ENCODE data around the gene NIPA2.

NIPA2 gene

DNA sequence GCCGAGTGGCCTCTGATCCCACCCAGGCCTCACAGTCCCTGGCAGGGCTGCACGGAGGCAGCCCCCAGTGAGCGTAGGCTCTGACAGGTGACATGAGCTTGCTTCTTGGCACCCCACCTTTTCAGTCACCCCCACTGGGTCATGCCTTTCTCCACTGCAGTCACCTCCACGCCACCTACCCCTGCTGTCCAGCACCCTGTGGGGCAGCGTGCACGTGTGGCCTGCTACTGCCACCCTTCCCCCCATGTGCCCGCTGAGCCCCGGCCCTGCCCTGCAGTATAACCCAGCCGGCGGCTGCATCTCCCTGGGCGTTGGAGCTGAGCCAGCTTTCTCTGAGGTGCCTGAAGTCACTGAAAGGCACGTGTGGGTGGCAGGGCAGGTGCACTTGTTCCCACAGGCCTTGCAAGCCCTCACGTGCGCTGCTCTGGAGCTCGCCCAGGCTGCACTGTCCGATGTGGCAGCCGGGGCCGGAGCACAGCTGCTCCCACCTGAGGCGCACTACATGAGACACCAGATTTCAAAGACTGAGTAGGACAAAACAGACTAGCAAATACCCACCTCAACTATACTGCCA, 65.6 kb downstream of the NIPA2 start:
- DNase-seq, result no peak

DNA sequence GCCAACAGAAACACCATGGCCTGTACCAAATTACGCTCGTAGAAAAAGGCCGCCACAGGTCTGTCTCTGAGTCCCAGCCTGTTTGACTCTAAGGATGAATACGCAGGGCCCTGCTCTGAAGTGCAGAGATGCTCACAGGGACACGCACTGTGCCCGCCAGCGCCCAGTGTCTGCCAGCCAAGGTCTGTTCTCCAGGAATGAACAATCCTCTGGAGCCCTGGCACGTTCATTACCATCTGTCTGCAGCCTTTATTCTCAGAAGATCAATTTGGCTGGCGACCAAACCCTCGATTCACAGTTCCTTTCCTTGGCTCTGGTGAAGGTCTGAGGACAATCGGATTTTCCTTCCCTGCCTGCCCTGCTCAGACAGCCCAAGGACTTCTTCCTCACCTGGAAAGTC, 66.3 kb downstream of the NIPA2 start:
- DNase-seq, result peak in 1 of 2 experiments; percentile 50

DNA sequence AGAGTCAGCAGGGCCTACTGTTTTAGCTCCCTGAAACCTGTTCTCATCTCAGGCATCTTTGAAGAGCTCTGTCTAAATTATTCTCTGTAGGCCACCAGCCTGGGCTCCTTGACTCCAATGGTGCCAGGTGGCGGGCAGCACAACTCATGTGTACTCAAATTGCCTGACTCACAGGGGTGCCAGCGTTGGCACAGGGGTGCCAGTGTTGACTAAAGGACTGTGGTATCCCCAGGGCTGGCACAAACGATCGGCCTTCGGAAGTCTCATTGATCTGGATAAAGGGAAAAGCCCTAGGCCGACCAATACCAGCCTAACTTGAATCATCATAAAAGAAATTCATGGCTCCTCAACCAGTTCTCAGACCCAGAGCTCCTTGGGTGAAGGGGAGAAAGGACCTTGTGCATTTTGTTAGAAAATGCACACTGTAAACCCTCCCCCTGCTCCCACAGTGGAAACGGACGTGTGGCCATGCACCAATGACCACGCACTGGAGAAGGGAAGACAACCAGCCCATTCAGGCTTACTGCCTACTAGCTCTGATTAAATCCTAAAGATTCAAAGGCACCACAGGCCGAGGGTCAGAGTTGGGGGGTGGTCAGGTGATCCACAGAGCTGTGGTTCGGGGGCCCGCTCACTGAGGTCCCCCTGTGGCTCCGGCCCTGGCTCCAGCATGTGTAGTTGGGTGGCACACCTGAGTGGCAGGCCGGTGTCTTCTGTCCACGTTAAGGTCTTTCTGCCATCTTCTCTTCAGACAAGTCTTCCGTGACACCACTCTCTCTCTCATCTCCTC, 68.9 kb downstream of the NIPA2 start:
- no peak for DNase-seq

DNA sequence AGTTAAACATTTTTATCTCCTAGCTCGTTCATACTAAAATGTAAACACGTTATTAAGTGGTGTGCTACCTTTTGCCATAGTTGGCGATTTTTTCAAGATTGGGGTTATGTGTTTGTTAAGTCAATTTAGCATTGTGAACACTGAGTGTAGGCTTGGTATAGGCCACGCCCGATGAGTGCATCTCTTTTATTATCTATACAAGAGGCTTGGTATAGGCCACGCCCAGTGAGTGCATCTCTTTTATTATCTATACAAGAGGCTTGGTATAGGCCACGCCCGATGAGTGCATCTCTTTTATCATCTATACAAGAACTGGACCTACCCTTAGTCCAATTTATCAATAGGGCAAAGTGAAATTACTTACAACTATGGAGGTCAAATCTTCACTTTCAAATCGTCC, 70.4 kb downstream of the NIPA2 start:
- no peak for DNase-seq

DNA sequence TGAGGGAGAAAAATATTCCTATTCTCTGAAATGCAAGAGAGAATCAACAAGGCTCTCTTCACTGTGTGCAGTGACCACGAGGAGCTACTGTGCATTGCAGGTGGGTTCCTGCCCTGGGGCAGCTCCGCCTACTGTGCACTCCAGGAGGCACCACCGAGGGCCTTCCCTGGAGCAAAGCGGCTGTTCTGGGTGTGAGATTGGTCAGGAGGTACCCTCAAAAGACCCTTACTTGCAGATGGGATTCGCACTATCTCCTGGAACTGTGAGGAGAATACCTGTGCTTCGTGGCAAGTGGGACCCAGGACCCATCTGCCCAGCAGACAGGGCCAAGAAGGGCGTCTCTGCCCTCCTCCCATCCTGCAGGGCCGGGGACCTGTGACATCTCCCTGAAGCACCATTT, 72.8 kb downstream of the NIPA2 start:
- DNase-seq, result no peak

DNA sequence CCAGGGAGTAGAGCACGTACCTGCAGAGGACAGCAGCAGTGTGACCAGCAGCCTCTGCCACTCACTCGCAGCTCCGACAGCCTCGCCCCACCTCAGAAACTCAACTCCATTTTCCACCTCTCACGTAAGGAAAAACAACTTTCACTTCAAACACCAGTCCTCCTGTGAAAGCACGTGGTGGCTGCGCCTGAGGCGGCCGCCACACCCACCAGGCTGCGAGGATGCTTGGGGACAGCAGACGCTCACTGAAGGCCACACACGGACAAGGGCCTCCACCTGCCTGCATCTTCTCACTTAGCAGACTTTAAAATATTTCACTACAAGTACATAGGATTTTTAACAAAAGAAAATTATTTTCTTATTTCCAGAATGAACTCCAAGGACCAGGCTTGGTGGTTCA, 73.8 kb downstream of the NIPA2 start:
- DNase-seq, result no peak

DNA sequence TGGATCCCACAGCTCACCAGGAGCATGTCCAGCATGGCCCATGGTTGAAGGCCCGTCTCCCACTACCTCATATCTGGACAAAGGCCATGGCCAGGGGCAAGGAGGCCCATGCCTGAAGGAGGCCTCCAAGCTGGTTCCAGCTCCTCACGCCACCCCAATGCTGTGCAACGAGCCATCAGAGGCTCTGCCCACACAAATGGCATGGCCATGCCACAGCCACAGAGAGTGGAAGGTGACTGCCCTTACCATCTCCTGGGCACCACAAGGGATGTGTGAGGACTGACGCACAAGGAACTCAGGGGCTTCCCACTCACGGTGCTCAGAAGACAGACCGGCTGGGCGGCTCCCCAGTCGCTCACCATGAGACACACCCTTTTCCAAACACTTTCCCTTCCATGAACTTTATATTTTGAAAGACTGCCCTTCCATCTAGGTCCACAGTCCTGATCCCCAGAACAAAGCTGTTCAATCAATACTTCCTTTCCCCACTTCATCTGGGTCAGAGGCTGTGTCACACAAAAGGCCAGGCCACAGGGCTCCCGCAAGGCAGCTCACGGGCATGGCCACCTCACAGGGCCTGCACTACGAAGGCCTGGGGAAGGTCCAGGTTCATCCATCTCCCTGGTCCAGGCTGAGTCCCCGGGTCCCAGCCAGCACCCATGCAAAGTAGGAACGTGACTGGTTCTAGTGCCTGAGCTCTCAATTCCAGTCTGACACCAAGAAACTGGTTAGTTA, 75.3 kb downstream of the NIPA2 start:
- no peak for DNase-seq

DNA sequence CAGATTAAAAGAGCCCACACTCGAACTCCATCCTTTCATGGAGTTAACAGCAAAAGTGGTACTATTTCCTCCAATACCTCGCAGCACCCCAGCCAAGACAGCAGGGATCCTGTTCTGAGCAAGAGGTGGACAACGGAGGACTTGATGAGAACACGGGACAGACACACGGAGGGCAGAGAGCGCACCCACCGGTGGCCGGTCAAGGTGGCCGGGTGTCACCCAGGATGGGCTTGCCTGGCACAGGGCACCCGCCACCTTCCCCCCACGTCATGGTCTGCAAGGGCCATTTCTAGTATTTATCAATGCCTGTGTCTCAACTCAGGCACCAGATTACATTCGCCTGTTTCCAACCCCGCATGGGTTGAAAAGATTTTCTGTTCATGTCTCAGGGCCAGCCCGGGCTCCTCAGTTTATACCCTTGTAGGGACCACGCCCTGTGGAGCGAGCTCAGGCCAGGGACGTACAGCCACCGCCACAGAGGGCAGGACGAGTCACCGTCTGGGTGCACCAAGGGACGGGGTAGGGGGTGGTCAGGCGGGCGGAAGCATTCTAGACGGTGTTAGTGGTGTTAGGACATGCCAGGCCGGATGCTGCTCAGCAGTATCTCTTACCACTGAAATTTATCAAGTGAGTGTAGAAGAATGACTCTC, 77.5 kb downstream of the NIPA2 start:
- DNase-seq, result no peak

DNA sequence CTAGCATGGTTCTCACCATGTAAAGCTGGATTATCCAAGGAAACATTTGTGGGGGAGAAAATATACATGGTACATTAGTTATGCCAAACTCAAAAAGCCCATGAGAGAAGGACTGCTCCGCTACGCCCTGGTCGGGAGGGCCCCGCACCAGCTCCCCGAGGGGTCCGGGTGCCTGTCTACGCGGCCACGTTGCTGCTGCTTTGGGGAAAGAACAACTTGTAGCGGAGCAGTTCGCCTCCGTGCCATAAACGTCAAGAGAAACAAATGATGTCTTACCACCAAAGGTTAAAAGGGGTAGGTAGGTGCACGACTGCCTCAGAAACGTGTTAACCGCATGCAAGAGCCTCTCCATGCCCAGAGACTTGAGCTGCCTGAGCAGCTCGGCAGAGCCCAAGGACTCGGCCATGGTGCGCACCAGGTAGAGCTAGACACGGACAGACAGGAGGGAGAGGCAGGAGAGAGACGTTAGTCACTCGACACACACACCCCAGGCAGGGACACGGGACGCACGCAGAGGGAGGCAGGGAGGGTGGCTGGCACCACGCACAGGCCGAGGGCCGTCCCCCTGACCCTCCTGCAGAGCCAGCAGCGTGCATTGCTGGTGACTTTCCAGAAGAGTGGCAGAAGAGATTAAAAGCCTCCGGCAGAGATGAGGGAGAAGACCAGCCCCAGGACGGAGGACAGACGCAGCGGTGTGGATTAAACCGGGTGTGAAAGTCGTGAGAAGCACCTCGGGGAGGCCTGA, 78.3 kb downstream of the NIPA2 start:
- no peak for DNase-seq

DNA sequence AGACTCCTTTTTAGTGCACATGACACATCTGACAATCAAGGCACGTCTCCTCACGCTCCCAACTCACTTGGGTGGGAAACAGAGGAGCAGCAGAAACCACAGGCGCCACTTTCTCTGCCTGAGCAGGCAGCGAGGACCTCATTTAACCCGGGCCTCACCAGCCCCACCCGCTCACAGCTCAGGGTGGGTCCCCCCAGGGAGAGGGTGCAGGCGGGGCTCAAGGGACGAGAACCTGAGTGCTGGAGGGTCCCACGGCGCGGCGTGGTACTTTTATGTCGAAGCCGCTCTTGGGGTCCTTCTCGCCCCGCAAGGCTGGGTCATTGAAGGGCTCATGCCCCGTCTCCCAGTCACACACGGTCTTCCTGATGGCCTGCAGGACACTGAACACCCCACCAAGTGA, 79.1 kb downstream of the NIPA2 start:
- DNase-seq, result no peak

Measured in NCI-H524 (cell line).